ENCODE measurements around the gene DGKG.

DNA sequence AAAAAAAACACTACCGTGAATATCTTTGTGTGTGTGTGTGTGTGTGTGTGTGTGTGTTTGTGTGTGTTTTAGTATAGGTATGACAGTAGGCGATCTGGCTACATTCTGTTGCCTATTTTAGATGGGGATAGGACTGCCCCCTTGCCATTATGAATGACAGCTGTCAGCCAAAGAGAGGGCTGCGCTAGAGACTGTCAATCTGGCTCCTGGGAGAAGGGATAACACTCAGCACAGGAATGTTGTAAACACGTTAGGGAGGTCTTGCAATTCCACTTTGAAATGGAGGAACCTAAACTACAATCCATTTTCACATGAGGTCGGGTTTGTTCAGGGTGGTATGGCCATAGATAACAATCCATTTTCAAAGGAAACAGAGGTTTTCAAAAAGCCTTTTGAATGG lies 239.0 kb downstream of the DGKG start:
- no peak for TF ChIP-seq POLR2AphosphoS5 (IDR thresholded peaks at IDR 0.05; ENCODE audit: low read depth, low read length)
- TF ChIP-seq TAF1 (IDR thresholded peaks at IDR 0.05; ENCODE audit: borderline replicate concordance, low read depth, low read length), result no peak
- TF ChIP-seq POLR2A (IDR thresholded peaks at IDR 0.05; ENCODE audit: low read depth, low read length), result no peak

All from GM12892 (cell line).